AG04449 (cell line): ENCODE results near the gene TMEM108.

Source experiments
- CTCF ChIA-PET: fragments of 350-600 bp; formaldehyde crosslinking; extraction: SDS; loops from one replicate; lab custom pipeline; 2021; ENCODE audit warnings: antibody characterized with exemption; lab: Yijun Ruan, JAX
- POLR2A ChIA-PET: fragments of 400-600, 350-600 bp; formaldehyde crosslinking; extraction: SDS; loops from one replicate; lab custom pipeline; 2020; ENCODE audit warnings: antibody characterized with exemption, inconsistent platforms; lab: Yijun Ruan, JAX
- DNase-seq: peaks from one replicate; pipeline ENCODE4 v3.0.0-alpha.2; 2010; ENCODE audit warnings: low read depth, low spot score
- H3K4me3 ChIP-seq: 2 replicates; pipeline ENCODE4 v1.5.1; 2011; ENCODE audit warnings: low read depth, mild to moderate bottlenecking, control low read depth, low read length
- TF ChIP-seq, protein P1 (sequence below): IDR thresholded peaks from one replicate; pipeline ENCODE4 v1.5.1; 2011; ENCODE audit warnings: mild to moderate bottlenecking, moderate library complexity, low read length, control low read depth, inconsistent platforms; ENCODE audit not compliant: insufficient read depth; ENCODE audit errors: missing control alignments

TMEM108 gene

DNA sequence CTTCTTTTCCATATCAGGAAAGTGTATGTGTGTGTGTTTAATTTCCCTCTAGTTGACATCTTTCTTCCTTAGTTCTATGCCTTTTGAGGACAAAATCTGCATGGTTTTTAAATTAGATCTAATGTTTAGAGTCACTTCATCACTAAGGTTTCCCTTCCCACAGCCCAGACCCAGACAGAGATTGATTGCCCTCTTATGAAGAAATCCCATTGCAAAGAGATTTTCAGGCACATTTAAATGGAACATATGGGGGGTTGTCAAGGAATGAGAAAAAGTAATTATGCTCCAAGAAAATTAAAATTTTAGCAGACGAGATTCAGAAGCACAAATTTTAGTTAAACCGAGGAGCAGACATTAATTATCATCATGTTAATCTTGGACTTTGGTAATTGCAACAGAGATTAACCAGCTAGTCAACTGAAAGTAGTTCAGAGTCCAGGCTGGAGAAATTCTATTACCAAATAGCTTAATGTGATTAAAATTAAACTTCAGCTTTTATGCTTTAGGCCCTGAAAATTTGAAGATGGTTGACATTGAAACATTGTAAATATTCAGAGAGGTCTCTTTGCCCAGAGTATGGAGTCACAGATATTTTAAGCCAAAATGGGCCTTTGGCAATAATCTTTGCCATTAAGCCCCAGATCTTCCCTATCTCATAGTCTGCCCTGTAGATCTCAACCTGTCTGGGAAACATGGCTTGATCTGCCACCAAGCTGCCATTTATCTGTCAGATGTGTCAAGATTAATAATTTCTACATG is 143.4 kb downstream of the TMEM108 start:
- no peak overlapping the region for H3K4me3 ChIP-seq
- ChIA-PET CTCF (no interaction called here), POLR2A (no interaction called here)
- DNase-seq: no peak
- TF ChIP-seq, protein P1, sequence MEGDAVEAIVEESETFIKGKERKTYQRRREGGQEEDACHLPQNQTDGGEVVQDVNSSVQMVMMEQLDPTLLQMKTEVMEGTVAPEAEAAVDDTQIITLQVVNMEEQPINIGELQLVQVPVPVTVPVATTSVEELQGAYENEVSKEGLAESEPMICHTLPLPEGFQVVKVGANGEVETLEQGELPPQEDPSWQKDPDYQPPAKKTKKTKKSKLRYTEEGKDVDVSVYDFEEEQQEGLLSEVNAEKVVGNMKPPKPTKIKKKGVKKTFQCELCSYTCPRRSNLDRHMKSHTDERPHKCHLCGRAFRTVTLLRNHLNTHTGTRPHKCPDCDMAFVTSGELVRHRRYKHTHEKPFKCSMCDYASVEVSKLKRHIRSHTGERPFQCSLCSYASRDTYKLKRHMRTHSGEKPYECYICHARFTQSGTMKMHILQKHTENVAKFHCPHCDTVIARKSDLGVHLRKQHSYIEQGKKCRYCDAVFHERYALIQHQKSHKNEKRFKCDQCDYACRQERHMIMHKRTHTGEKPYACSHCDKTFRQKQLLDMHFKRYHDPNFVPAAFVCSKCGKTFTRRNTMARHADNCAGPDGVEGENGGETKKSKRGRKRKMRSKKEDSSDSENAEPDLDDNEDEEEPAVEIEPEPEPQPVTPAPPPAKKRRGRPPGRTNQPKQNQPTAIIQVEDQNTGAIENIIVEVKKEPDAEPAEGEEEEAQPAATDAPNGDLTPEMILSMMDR: no peak

DNA sequence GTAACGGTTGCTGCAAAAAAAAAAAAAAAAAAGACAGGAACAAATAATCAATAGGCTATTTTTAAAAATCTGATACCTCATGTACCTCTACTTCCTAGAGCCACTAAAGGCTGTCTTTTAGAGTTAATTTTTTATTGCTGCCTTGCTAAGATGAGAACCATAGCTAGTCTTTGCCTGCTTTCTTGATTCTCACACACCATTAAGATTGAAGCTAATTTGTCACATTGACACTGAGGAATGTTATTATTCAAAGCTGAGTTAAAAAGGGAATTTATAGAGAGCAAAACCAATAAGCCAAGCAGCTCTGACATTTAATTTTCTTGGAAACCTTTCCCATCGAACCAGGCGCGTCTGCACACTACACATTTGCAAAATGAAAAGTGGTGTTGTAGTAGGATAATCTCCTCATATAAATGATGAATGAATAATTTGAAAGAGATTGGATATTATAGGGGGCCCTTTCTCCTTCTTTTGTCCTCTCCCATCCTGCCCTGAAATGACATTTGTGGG is 149.7 kb downstream of the TMEM108 start:
- POLR2A ChIA-PET: no interaction called here
- CTCF ChIA-PET: no interaction called here
- DNase-seq: no peak
- TF ChIP-seq, protein P1: no peak
- no peak overlapping the region for H3K4me3 ChIP-seq

DNA sequence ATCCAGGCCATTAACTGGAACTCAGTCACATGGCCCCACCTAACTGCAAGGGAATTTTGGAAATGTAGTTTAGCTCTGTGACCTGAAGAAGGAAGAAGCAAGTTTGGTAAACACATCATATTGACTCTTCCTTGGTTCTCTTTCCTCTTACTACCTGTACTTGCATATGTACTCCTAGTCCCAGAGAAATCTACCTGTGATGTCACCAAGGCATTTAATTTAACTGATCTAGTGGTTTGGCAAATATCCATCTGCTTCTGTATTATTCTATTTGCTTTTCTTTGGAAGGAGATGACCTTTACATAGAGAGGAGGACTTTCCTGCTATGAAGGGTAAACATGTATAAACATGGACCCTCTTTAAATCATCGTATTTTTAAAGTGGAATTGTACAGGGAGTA is 150.8 kb downstream of the TMEM108 start:
- POLR2A ChIA-PET: no interaction called here
- CTCF ChIA-PET: no interaction called here
- no peak overlapping the region for H3K4me3 ChIP-seq
- TF ChIP-seq, protein P1: no peak
- no peak for DNase-seq

DNA sequence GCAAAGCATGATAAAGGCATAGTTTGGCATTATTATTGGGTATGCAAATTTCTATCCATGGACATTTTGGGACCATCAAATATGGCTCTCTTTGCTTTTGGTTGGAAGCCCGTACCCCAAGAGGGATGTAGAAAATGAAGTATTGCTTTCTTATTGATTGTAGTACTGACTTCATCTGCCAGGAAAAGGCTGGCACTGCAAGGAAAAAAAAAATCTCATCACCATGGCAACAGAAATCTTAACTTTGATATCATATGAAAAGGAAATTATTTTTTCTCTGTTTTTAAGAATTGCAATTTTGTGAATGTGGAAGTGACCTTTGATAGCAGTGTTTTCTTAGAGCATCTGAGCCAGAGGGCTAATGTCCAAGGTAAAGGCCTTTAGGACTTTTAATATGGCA is 151.7 kb downstream of the TMEM108 start:
- no peak for DNase-seq
- H3K4me3 ChIP-seq: no peak overlapping the region
- ChIA-PET POLR2A (no interaction called here), CTCF (no interaction called here)
- TF ChIP-seq, protein P1: no peak

DNA sequence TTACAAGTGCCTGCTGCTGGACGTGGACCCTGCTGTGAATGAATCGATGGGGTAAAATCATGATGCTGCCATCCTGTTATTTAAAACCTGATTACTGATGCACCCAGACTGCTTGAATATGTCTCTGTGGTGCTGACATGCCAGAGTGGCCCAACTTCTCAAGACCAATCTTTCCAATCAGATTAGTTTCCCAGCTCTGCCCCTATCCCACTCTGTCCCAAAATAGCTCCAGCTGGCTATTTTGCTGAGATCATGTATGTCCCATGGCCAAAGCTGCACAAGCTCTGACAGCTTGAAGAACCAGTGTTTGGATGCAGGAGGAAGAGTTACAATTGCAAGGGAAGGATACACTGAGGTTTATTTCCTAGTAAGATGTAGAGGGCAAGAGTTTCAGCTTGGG is 153.6 kb downstream of the TMEM108 start:
- POLR2A ChIA-PET: no interaction called here
- TF ChIP-seq, protein P1: no peak
- CTCF ChIA-PET: no interaction called here
- no peak for DNase-seq
- no peak overlapping the region for H3K4me3 ChIP-seq

DNA sequence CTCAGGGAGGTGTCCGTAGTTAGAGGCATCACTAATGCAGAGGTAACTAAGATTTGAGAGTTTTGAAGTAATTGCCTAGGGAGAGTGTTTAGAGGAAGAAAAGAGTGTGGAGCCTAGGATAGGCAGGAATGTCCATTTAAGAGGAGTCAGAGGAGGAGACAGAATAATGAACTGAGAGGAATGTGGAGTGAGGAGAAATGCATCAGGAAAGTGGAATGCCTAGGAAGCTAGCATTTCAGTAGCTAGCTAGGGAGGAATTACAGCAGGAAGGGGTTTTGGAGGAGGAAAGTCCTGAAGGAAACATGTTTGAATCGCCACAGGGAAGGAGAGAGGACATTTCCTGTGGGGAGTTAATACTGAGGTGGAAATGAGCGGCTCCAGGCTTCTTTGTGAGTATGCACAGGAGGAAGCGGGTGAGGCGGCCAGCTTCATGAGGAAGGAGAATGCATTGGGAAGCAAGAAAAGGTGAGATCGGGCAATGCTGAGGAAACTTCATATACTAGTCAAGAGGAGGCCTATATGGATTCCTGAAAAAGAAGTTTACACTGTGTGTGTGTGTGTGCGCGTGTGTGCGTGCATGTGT is 154.3 kb downstream of the TMEM108 start:
- POLR2A ChIA-PET: no interaction called here
- no peak overlapping the region for H3K4me3 ChIP-seq
- TF ChIP-seq, protein P1: no peak
- DNase-seq: no peak
- CTCF ChIA-PET: no interaction called here
